ENCODE results near the gene TMEM132C. TPM values are rescaled to one million over a fixed set of nuclear protein-coding genes. Genes with fewer than 3 reads are reported as not detected.

The TMEM132C gene
- total RNA-seq, 2 donors from 2014 or later: 0.56 TPM; not detected in 1

DNA sequence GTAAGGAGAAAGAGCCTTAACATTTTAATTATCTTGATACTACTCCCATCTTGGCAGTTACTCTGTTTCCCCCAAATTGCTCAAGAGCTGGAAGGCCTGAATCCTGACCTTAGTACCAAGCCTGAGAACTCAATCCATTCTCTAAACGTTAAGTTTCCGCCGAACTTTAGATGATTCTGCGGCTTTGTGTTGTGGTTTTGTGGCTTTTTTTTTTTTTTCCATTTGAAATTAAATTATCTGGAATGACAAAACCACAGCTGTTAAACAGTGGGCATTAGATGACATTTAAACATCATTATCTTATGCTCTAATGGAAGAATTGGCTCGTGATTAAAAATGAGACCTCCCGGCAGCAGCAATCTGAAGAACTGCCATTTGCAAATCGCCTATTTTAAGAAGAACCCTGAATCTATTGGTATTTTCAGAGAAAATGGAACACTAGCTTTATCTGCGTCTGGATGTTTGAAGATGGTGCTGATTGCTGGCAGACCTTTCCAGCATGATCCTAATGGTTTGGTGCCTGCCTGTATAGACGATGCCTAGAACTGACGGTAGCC lies 38.4 kb downstream of the TMEM132C start:
- Histone ChIP-seq H3K27ac (no peak overlapping the region), H3K4me1 (ENCODE audit: control insufficient read depth in 1 of 2, low read depth in 2 of 2) (no peaks in the 10 kb centered on the region), H3K4me3 (no peak overlapping the region), H3K36me3 (no peaks in the 10 kb centered on the region), H3K9me3 (no peaks in the 10 kb centered on the region), H3K27me3 (replicated peaks; ENCODE audit: insufficient read depth) (no peaks in the 10 kb centered on the region)
- no peak for DNase-seq (ENCODE audit: low spot score)
- ATAC-seq (ENCODE audit: insufficient number of reproducible peaks, low FRiP score, low read depth): no peak
- TF ChIP-seq CTCF (IDR thresholded peaks at IDR 0.05): no peak

DNA sequence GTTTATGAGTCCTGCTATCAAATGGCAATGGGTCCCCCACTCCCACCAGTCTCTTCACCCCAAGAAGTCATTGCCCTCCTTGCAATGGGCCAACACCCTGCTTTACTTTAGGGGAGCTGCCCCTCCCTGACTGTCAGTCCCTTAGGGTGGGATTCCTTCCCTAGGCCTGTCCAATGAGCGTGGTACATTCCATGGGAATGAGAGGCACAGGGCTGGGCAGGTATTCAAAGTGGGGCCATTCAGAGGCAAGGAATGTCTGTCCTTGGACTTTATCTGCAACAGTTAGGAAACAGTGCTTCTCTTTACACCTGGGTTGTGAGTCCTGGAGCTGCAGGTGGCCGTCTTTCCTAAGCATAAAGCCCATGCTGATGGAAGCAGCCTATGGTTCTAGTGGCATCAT lies 40.8 kb downstream of the TMEM132C start:
- Histone ChIP-seq H3K27ac (no peak overlapping the region), H3K4me3 (no peak overlapping the region), H3K27me3 (replicated peaks; ENCODE audit: insufficient read depth) (no peaks in the 10 kb centered on the region), H3K36me3 (no peaks in the 10 kb centered on the region), H3K9me3 (no peaks in the 10 kb centered on the region), H3K4me1 (ENCODE audit: control insufficient read depth in 1 of 2, low read depth in 2 of 2) (no peaks in the 10 kb centered on the region)
- no peak for TF ChIP-seq CTCF (IDR thresholded peaks at IDR 0.05)
- ATAC-seq (ENCODE audit: insufficient number of reproducible peaks, low FRiP score, low read depth) (no peak), DNase-seq (ENCODE audit: low spot score) (no peak)

DNA sequence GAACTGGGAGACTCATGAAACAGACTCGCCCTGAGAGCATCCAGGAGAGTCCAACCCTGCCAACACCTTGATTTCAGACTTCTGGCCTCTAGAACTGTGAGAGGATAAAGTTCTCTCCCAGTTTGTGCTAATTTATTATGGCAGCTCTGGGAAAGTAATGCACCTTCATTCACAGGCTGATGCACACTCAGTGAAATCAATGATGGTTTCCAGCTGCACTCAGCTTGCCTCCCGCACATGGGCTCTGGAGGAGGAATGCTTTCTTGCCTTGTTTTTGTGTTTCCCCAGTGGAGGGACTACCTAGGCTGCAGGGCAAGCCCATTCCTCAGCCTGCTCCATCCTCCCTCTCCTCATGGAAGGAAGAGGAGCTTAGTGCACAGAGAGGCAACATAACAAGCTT lies 45.7 kb downstream of the TMEM132C start:
- Histone ChIP-seq H3K4me1 (ENCODE audit: control insufficient read depth in 1 of 2, low read depth in 2 of 2) (no peaks in the 10 kb centered on the region), H3K36me3 (no peaks in the 10 kb centered on the region), H3K27me3 (replicated peaks; ENCODE audit: insufficient read depth) (no peaks in the 10 kb centered on the region), H3K9me3 (no peaks in the 10 kb centered on the region), H3K4me3 (no peak overlapping the region), H3K27ac (no peak overlapping the region)
- DNase-seq (ENCODE audit: low spot score) (no peak), ATAC-seq (ENCODE audit: insufficient number of reproducible peaks, low FRiP score, low read depth) (no peak)
- TF ChIP-seq CTCF (IDR thresholded peaks at IDR 0.05): no peak

DNA sequence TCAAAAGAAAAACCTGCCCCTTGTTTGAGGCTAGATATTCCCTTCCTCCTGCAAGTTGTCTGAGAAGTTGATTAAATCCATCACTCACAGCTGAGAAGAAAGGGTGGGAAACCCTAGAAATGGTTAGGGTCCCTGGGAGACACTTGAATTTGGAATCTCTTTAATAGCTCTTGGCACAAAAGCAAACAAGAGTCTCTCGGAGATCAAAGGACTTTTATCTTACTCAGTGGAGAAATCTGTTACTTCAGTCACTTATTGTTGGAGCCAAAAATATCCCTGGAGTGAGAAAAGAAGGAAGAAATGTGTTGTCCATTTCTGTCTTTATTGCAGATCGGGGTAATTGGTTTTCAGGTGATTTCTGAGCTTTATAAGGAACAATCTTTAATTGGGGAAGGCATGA lies 47.0 kb downstream of the TMEM132C start:
- no peaks in the 10 kb centered on the region for H3K36me3 ChIP-seq
- no peak for TF ChIP-seq CTCF (IDR thresholded peaks at IDR 0.05)
- H3K4me1 ChIP-seq (ENCODE audit: control insufficient read depth in 1 of 2, low read depth in 2 of 2): no peaks in the 10 kb centered on the region
- no peaks in the 10 kb centered on the region for H3K27me3 ChIP-seq (replicated peaks; ENCODE audit: insufficient read depth)
- ATAC-seq (ENCODE audit: insufficient number of reproducible peaks, low FRiP score, low read depth): no peak
- no peaks in the 10 kb centered on the region for H3K9me3 ChIP-seq
- no peak for DNase-seq (ENCODE audit: low spot score)
- no peak overlapping the region for H3K27ac ChIP-seq
- H3K4me3 ChIP-seq: no peak overlapping the region

DNA sequence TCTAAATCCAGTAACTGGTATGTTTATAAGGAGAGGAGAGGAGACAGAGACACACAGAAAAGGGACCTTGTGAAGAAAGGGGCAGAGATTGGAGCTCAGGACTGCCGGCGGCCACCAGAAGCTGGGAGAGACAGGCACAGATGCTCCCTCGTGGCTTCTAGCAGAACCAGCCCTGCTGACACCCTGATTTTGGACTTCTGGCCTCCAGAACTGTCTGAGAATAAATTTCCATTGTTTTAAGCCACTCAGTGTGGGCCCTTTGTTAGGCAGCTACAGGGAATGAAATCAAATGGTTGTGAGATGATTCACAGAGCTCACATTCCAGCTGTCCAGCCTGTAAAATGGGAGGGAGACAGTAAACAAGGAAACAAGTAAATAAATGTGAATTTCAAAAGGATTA lies 47.6 kb downstream of the TMEM132C start:
- H3K9me3 ChIP-seq: no peaks in the 10 kb centered on the region
- no peaks in the 10 kb centered on the region for H3K27me3 ChIP-seq (replicated peaks; ENCODE audit: insufficient read depth)
- no peak overlapping the region for H3K4me3 ChIP-seq
- DNase-seq (ENCODE audit: low spot score) (no peak), ATAC-seq (ENCODE audit: insufficient number of reproducible peaks, low FRiP score, low read depth) (no peak)
- H3K36me3 ChIP-seq: no peaks in the 10 kb centered on the region
- TF ChIP-seq CTCF (IDR thresholded peaks at IDR 0.05): no peak
- no peaks in the 10 kb centered on the region for H3K4me1 ChIP-seq (ENCODE audit: control insufficient read depth in 1 of 2, low read depth in 2 of 2)
- H3K27ac ChIP-seq: no peak overlapping the region
